Heart left ventricle (tissue), 13 donors: ENCODE data around the gene SLC44A1.

Experiments used
- POLR2A ChIP-seq, 2 donors: fragments of 450-650 bp; IDR thresholded peaks; one replicate each; pipeline ENCODE4 v1.6.1; 2017; ENCODE audit warnings: antibody characterized with exemption in 2 of 2, mild to moderate bottlenecking in 2 of 2, moderate library complexity in 2 of 2
- TF ChIP-seq, protein P1 (sequence below), 12 donors: fragments of 200-600 bp; sonication (generic) in 4 of 12; IDR thresholded peaks; one replicate each; pipeline versions ENCODE4 v1.5.0 to v1.8.0; 2018 to 2022; ENCODE audit warnings: antibody characterized with exemption in 12 of 12, mild to moderate bottlenecking in 5 of 12
- donor health status: ischemic (EF 13 %, LVEDD 7.1; RV severe dilation, severe dysfunction).
- donor health status: DM: no; HTN: yes; CAD: no.
- donor health status: DM: no; HTN: no; CAD: no.
- donor health status: ischemic (EF 25% LVEDD 6.9; RV normal size, moderate dysfunction).
- donor health status: ischemic (EF 25% LVEDD 5.7; RV mildly dilated, moderate dysfunction).
- donor health status: ischemic (EF 35%, LVEDD 5.7; RV mildly dilated, moderate dysfunction).
- donor health status: nonischemic (EF 11% LVEDD 7.7; RV severe dilation, severe dysfunction).
- donor health status: DM: yes; HTN: yes; CAD: no.
- donor health status: PGD.
- donor health status: ischemic (EF 29% LVEDD 5.4; RV normal size, mild dysfunction).
- donor health status: nonischemic (EF 23%, LVEDD 6.1; RV moderate dilation, normal function).

GRCh38 chr9:105328296-105328695 lies 83.8 kb downstream of the SLC44A1 start:
- TF ChIP-seq, protein P1, sequence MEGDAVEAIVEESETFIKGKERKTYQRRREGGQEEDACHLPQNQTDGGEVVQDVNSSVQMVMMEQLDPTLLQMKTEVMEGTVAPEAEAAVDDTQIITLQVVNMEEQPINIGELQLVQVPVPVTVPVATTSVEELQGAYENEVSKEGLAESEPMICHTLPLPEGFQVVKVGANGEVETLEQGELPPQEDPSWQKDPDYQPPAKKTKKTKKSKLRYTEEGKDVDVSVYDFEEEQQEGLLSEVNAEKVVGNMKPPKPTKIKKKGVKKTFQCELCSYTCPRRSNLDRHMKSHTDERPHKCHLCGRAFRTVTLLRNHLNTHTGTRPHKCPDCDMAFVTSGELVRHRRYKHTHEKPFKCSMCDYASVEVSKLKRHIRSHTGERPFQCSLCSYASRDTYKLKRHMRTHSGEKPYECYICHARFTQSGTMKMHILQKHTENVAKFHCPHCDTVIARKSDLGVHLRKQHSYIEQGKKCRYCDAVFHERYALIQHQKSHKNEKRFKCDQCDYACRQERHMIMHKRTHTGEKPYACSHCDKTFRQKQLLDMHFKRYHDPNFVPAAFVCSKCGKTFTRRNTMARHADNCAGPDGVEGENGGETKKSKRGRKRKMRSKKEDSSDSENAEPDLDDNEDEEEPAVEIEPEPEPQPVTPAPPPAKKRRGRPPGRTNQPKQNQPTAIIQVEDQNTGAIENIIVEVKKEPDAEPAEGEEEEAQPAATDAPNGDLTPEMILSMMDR (IDR thresholded peaks at IDR 0.05), result no peak
- no peak for TF ChIP-seq POLR2A (IDR thresholded peaks at IDR 0.05)
